ENCODE measurements around the gene CRYBG2. TPM values are rescaled to one million over a fixed set of nuclear protein-coding genes. Genes with fewer than 3 reads are reported as not detected.

CRYBG2 gene, protein sequence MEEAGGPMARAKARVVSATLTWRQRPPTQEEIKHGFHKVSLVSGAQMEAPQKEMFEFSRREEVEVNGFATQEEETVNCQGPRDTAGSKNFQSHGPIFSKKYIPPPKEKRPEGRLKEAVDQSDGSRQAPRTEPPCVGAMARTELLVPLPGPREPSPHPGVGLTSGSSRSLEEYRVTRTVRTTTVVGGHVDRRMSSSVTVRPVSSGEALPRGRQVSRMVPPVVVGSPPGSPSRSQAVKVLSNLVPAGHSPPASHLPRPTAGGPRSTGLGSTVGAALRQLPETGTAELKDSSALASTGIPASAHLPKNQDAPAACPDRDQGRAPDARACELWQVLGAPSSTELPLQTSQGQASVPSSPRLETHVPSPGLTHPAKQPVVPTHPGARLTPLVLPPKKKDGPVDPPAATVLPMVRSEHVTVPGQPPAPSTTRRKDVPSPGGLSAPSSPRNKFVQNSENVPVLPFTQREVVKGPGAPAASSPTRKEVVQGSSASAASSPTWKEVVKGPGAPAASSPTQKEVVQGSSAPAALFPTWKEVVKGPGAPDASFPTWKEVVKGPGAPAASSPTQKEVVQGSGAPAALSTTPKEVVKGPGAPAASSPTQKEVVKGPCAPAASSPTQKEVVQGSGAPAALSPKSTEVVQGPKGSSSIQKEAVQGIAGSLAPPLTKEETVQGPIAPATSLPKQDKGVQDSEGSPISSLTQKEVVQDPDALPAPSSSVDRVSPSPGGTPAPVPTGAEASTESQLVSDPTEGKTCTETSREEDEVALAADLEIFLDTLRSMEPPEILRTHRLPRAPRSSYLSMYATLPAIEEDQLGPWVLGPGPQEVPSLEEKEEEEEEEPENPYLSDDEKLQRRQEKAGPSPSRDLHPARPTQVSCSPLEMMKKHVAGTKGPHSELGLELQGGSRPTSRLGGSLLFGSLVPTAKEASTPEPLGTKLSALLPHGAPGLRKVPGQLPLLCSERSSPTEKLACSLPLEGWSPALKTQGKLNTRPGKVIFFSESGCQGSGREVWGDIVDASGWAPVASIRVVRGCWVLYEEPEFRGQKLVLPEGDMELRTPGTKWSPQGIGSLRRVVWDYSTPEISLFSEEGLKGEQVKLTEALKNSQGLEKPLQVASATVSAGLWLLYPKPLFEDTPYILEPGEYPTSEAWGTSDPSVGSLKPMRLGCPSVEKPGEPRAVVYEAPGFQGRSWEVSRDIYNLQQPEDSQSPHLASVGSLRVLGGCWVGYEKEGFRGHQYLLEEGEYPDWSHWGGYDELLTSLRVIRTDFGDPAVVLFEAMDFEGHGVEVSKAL (N-terminal part only)
- total RNA-seq: 72.4 and 99.7 TPM in 2 replicates

DNA sequence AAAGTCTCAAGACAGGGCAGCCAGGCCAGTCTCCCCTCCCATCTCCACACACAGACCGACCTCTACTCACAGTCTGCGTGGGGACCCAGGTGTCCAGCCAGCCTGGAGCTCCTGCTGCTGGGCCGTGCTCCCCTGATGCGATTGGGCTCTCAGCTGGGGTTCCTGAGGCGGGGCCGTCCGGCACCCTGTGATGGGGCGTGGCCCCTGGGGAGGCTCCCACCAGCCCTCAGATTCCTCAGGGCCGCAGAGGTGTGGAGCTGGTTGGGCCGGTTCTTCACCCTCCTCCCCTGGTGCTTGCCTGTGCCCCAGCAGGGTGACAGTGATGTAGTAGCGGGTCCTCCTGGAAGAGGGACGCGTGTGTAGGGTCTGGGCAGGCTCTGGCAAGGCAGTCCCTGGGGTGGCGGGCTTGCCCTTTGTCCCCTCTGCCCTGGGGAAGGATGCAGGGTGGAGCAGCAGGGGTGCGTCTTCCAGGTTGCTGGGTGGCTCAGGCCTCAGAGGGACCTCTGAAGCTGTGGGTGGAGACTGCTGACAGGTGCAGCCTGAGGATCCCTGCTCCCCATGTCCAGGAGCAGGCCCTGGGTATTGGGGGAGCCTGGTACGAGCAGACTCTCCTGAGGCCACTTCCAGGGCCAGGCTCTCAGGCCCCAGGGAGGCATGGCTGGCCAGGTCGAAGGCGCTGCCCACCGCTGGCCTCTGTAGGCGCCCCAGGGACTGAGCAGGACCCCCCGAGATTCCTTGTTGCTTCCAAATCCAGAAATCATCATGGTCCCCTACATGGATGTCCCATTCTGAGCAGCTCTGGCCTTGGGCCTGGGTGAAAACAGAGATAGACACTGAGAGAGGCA is at the start of gene CRYBG2:
Gene CRYBG2 (minus strand): TSS at position 155 of the 845 bp plus-strand sequence. CDS start 7,473 bp downstream, outside the sequence.

DNA sequence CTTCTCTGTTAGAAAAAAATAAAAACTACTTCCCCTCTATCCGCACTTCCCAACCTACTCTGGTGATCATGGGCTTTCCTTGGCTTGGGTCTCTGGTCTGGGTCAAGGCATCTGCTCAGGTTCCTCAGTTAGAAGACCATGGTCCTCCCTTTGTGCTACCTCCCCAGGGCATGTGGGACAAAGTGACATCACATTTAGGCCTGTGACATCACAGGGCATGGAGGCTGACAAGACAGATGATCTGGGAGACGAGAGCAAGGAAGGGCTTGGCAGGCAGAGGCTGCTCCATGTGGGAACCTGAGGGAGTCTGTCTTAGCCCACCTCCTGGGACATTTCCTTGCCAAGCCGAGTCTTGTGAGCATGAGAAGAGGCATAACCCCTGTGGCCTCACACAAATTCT is 18.7 kb upstream of the CRYBG2 start, which contains the start of gene ZNF683:
Gene ZNF683 (minus strand): TSS at position 140 of the 400 bp plus-strand sequence. CDS start 4,179 bp downstream, outside the sequence.

DNA sequence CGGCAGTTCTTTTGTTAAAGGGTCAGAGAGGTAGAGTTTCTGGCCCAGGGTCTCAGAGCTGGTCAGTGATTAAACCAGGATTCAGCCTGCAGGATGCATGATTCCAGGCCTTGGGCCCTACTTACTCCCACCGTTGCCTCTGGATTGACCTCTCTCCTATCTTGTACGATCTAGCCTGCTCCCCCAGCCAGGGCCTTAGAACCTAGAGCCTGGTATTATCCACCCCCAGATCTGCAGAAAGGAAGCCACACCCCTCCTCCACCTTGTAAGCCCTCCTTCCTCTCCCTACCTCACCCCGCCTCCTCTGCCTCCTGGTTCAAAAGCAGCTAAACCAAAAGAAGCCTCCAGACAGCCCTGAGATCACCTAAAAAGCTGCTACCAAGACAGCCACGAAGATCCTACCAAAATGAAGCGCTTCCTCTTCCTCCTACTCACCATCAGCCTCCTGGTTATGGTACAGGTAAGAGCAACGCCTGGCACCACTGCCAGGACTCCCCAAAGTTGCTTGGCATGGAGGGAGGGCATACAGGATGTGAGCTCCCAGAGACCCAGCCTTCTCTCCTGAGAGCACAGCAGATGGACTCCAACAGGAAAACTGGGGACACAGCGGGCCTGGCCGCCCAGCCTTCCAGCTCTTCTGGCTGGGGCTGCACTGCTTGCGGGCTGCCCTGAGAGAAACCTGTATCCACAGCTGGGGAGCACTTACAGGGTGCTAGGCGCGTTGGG is 36.2 kb downstream of the CRYBG2 start, which contains the start of gene CD52:
Gene CD52 (plus strand): TSS at position 347 of the 726 bp plus-strand sequence. CDS start 60 bp downstream, at position 407.

DNA sequence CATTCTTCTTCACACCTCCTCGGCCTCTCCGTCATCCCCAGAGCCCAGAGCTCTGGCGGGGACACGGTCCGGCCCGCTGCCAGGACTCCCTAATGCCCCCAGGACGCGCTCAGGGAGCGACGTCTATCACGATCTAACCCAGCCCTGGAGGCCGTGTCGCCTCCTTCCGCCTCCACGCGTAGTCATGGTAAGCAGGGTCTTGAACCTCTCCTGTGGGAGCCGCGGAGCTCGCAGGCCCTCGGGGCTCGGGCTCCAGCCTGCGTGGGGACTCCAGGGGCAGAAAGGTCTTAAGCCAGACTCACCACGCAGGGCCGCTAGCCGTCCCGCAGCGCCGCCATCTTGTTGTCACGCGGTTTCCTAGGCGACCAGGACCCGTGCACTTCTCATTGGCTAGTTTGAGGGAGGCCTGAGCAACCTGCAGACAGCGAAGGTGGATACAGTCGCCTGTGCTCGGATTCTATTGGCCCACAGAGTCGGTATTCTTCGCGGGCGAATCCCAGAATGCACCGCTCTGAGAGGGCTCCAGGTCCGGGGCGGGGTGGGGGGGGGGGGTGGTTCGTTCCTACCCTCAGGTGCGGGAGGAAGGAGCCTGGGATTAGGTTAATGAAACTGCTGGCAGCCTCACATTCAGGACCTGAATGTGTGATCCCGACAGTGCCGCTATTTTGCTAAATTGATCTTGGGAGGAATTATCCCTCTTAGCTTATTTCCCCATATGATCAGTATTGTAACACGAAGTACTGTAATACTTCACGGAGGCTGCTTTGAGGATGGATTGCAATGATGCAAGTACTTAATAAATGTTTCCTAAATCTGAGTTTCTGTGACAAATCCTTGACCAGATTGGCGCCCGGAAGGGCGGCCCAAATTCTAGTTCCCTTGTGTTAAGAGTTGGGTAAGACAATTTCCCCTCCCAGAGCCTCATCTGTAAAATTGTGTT is 47.4 kb downstream of the CRYBG2 start, which contains the start of gene UBXN11:
Gene UBXN11 (minus strand): TSS at position 347 of the 940 bp plus-strand sequence. CDS start 3,753 bp downstream, outside the sequence.

DNA sequence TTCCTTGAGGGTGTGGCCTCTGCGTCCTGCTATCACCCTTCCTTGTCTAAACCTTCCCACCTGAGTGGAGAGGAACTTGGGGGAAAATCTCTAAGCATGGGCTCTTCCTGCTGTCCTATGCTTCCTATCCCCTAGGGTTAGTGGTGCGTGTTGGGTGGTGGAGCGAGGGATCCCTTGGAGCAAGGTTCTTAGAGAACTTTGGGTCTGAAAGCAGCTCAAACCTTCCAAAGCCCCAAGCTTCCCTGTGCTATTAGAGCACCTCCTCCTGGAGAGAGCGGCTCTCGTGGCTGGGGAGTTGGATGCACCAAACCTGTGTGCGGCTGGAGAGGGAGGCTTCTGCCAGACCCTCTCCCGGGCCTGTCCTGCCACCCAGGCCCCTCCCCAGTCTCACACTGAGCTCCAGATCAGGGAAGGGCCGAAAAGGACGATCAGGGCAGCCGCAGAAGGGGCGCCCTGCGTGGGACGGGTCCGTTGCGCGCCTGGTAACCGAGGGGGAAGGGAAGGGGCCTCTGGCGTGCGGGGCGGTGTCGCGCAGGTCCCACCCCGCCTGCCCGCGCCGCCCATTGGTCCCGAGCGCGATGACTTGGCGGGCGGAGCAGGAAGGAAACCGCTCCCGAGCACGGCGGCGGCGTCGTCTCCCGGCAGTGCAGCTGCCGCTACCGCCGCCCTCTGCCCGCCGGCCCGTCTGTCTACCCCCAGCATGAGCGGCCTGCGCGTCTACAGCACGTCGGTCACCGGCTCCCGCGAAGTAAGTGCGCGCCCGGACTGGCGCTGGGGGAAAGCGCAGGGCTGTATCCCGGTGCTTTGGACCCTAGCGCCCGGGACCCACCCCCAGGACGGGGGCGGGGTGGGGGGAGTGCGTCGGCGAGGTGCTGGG is 74.2 kb downstream of the CRYBG2 start, which contains the start of gene SH3BGRL3:
Gene SH3BGRL3 (plus strand): TSS at position 631 of the 877 bp plus-strand sequence. CDS start 70 bp downstream, at position 701.

Other genes with a start within 250 kb of the CRYBG2 start
- gene PDIK1L, start 242.3 kb downstream of the CRYBG2 start, total RNA-seq: 4.2 and 4.4 TPM in 2 replicates
- not detected in 2 replicates for gene FAM110D, start 195.1 kb downstream of the CRYBG2 start, total RNA-seq
- gene C1orf232, start 185.2 kb downstream of the CRYBG2 start, total RNA-seq: not detected in 2 replicates
- gene ZNF593, start 184.2 kb downstream of the CRYBG2 start, total RNA-seq: 41.9 and 54.0 TPM in 2 replicates
- gene ZNF593OS, start 182.3 kb downstream of the CRYBG2 start, total RNA-seq: not detected in 2 replicates
- 16.8 and 31.6 TPM in 2 replicates for gene CNKSR1, start 176.6 kb downstream of the CRYBG2 start, total RNA-seq
- gene CATSPER4, start 163.5 kb downstream of the CRYBG2 start, total RNA-seq: not detected in 2 replicates
- gene CEP85, start 119.9 kb downstream of the CRYBG2 start, total RNA-seq: 8.2 and 13.9 TPM in 2 replicates
- 292 and 328 TPM in 2 replicates for gene SH3BGRL3, start 74.0 kb downstream of the CRYBG2 start, total RNA-seq
- 0.93 and 4.8 TPM in 2 replicates for gene UBXN11, start 47.5 kb downstream of the CRYBG2 start, total RNA-seq
- not detected in 2 replicates for gene CD52, start 36.2 kb downstream of the CRYBG2 start, total RNA-seq
- not detected in 2 replicates for gene ZNF683, start 18.6 kb upstream of the CRYBG2 start, total RNA-seq
- not detected in 2 replicates for gene LIN28A, start 56.7 kb upstream of the CRYBG2 start, total RNA-seq
- 39.3 and 43.5 TPM in 2 replicates for gene DHDDS, start 78.2 kb upstream of the CRYBG2 start, total RNA-seq
- gene HMGN2, start 118.3 kb upstream of the CRYBG2 start, total RNA-seq: 369 and 450 TPM in 2 replicates
- gene RPS6KA1, start 175.6 kb upstream of the CRYBG2 start, total RNA-seq: 75.7 and 92.4 TPM in 2 replicates